ENCODE results near the gene E2F1.

Gene E2F1, protein sequence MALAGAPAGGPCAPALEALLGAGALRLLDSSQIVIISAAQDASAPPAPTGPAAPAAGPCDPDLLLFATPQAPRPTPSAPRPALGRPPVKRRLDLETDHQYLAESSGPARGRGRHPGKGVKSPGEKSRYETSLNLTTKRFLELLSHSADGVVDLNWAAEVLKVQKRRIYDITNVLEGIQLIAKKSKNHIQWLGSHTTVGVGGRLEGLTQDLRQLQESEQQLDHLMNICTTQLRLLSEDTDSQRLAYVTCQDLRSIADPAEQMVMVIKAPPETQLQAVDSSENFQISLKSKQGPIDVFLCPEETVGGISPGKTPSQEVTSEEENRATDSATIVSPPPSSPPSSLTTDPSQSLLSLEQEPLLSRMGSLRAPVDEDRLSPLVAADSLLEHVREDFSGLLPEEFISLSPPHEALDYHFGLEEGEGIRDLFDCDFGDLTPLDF

DNA sequence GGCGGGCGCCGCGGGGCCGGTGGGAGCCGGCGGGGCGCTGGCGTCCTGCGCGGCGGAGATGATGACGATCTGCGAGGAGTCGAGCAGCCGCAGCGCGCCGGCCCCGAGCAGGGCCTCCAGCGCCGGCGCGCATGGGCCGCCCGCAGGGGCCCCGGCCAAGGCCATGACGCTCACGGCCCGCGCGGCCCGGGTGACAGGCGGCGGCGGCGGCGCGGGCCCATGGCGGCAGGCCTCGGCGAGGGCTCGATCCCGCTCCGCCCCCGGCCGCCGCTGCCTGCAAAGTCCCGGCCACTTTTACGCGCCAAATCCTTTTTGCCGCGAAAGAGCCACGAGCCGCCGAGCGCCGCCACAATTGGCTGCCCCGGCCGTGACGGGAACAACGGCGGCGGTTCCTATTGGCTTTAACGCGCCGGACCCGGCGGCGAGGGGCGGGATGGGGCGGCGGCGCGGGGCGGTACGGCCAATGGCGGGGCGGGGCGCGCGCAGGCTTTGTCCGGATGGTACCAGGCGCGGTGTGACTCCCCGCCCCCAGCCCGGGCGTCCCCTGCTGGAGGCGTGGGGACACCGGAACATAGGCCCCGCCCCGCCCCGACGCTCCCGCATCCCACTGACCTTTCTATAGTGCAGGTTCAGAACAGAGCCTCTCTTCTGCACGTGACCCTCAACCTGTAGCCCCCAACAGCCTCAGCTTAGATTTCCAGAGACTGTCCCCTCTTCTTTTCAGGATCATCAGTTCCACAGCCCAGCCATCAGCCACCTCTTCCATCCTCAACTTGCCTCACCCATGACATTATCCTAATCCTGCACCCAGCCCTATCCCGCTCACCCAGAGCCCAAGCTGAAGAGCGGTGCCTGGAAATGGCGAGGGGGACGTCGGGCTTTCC, at the start of gene E2F1:
Gene E2F1, minus strand, starts transcription at position 286 of the 884 bp plus-strand sequence. Its CDS starts 121 bp downstream, at position 165.
- peak; percentile 99 for DNase-seq (ENCODE audit: low spot score)

DNA sequence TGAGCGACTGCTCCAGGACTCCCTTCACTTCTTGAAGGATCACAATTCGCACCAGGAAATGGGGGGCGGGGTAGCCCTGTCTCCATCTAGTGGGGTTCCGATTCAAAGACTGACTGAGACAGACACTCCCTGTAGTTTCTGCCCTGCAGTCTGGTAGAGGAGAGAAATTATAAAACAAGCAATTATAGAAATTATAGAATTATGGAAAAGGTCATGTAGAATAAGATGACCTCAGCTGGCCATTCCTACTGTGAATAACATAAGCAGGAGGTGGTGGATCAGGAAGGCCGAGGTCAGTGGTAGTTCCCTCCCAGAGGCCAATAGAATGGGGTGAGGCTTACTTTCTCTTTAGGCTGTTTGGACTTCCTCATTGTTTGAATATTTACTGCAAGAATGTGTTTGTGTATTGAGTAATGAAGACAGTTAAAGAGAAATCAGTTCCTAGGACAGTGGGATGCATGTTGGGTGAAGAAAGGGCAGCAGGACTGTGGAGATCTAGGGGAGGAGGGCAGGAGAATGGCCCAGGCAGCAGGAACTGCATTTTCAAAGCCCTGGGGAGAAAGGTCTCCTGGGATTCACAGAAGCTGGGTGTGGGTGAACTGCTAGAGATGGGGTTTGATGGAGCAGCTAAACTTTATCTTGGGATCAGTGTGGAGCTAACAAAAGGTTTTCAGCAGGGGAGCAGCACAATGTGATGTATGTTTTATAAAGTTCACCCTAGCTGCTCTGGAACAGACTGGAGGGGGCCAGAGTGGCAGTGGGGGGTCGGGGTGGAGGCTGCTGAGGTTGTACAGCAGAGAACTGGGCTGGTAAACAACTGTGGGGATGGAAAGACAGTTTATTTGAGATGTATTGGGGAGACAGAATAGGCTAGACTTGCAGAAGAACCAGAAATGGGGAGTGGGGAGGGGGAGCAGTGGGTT, 47.7 kb upstream of the E2F1 start:
- DNase-seq (ENCODE audit: low spot score): no peak

DNA sequence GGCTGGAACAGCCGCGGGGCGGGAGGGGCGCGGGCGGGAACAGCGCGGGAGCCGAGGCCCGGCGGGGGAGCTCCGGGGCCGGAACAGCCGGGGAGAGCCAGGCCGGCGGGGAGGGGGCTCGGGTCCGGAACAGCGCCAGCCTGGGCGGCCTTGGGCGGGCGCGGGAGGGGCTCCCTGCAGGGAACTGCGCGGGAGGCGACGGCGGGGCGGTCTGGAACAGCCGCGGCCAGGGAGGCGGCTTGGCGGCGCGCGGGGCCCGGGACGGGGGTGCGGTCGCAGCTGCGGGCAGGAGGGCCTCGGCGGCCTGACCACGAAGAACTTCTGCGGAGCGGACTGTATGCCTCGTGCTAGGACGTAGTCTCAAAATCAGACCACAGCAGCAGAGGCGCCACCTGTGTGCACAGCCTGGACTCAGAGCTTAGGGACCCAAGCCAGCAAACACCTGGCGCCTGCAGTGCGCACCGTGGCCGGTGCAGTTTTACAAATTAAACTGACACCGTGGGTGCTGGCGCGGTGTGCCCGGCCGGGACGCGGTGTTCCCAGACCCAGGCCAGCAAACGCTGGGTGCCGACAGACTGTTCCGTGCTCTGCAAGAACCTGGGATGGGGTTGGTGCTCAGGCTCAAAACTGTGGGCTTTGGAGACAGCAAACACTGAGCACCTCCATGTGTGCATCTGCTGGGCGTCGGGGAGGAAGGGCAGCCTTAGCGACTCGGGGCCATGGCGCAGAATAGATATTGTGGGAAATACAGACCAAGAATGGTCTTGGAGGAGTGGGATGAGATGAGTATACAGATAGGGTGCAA, 46.2 kb upstream of the E2F1 start:
- no peak for DNase-seq (ENCODE audit: low spot score)

DNA sequence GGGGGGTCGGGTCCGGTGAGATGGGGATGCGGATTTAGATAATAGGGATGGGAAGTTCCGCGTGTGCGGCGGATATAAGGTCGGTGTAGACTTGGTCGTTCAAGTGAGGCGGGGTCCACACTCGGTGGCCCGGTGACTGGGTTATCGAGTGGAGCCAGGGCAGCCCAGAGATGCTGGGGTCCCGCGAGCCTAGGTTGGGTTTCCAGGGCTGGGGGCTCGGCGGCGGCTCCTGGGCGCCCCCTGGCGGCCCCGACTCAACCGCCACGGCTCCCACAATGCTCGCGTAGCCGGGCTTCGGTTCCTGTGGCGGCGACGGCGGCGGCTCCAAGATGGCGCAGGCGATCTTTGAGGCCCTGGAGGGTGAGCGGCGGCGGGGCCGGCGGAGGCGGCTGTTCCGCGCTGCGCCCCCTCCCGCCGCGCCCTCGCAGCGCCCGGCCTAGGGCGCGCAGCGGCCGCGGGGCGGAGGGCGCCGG, 45.5 kb upstream of the E2F1 start, which contains the start of gene ZNF341:
Gene ZNF341, plus strand, starts transcription at position 304 of the 473 bp plus-strand sequence. Its CDS starts 26 bp downstream, at position 330.
- DNase-seq (ENCODE audit: low spot score): peak; percentile 96

DNA sequence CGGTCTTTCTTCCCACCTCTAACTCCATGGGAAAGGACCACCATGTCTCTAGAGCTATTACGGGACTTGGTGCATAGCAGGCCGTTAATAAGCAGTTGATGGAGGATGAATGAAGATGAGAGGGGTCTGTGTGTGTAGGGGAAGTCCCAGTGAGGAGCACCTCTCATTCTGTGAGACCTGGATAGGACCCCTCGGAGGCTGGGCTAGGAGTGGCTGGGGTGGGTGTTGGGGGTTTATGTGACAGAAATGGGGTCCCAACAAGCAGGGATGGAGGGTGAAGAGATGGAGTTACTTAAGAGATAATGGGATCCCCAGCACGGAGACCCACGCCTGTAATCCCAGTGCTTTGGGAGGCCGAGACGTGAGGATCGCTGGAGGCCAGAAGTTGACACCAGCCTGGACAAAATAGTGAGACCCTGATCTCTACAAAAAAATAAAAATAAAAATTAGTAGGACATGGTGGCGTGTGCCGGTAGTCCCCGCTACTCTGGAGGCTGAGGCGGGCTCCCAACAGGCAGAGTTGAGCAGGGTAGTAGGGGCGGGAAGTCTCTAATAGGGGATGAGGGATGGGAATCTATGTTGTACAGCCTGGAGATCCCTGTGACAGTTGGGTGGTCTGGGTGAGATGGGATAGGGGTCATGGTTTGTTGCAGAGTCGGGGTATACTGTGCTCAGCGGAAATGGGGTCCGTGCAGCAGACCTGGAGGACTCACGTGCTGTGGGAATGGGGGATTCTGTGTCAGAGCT, 44.9 kb upstream of the E2F1 start:
- DNase-seq (ENCODE audit: low spot score): no peak

DNA sequence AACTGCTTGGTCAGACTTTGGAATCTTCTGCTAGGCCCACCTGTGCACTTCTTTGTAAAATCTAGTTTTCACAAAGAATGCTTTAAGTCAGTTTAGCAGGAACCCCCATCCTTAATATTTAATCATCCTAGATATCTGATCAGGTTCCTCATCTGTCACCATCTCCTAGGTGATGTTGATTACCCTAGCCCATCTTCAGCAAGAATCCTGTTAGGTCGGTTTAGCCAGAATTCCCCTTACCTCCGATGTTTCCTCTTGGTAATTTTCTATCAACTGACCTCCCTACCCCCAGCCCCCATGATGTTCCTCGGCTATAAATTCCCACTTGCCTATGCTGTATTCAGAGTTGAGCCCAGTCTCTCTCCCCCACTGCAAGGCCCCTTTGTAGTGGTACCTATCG, 42.9 kb upstream of the E2F1 start:
- no peak for DNase-seq (ENCODE audit: low spot score)

DNA sequence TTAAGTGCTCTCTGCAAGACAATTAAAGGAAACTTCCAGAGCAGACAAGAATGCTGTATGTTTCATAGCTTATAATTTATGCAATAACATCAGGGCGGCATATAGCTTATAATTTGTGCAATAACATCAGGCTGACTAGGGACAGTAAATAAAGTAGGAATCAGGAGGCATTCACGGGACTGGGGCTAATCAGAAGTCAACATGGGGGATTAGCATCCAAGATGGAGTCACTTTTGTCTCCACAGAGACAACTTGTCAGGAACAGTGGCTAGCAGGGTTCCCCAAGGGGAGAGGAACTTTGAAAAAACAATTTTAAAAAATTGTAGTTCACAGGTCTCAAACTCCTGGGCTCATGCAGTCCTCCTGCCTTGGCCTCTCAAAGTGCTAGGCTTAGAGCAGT, 42.3 kb upstream of the E2F1 start:
- no peak for DNase-seq (ENCODE audit: low spot score)

DNA sequence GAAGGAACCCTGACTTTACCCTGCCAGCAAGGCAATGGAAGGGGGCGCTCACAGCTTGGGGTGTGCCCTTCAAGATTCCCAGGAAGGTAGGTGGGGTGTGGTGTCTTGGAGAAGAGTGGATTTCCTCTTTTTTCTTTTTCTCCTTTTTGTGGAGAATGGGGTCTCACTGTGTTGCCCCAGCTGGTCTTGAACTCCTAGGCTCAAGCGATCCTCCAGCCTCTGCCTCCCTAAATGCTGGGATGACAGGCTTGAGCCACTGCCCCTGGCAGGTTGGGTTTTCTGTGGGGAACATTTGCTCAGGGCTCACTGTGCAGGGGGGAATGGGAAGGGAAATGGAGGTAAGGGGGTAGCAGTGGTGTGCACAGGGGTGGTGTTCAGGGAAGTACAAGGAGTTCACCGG, 41.6 kb upstream of the E2F1 start:
- no peak for DNase-seq (ENCODE audit: low spot score)

DNA sequence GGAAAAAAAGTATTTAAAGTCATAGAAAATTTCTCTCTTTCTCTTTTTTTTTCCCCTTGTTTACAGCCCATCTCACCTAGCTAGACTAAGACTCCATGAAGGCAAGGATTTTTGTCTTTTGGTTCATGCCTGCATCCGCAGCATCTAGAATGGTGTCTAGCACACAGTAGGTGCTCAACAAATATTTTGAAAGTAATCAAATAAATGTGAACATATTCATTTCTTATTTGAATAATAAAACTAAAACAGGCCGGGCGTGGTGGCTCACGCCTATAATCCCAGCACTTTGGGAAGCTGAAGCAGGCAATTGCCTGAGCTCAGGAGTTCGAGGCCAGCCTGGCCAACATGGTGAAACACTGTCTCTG, 40.9 kb upstream of the E2F1 start:
- DNase-seq (ENCODE audit: low spot score): no peak

DNA sequence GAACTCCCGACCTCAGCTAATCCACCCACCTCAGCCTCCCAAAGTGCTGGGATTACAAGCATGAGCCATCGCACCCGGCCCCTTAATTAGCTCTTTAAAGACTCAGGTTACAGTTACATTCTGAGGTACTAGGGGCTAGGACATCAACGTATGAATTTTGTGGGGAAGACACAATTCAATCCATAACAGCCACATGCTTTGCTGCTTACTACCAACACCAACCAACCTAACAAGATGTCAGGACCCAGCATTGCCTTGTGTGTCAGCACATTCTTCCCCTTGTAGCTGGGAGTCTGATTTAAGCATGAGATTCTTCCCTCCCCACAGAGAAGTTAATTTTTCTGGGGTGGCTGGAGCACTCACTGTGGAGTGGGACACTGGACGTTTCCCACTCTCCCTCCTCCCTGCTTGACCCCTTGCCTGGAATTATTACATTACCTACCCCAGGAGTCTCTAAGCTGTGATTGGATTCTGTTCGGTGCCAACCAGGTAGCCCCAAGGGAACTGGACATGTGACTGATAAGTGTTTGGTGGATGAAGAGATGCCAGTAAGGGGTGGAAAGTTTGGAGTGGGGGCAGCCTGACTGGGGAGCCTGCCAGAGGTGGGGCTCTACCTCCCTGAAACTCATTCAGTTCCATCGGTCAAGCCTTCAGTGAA, 39.6 kb upstream of the E2F1 start:
- DNase-seq (ENCODE audit: low spot score): no peak

DNA sequence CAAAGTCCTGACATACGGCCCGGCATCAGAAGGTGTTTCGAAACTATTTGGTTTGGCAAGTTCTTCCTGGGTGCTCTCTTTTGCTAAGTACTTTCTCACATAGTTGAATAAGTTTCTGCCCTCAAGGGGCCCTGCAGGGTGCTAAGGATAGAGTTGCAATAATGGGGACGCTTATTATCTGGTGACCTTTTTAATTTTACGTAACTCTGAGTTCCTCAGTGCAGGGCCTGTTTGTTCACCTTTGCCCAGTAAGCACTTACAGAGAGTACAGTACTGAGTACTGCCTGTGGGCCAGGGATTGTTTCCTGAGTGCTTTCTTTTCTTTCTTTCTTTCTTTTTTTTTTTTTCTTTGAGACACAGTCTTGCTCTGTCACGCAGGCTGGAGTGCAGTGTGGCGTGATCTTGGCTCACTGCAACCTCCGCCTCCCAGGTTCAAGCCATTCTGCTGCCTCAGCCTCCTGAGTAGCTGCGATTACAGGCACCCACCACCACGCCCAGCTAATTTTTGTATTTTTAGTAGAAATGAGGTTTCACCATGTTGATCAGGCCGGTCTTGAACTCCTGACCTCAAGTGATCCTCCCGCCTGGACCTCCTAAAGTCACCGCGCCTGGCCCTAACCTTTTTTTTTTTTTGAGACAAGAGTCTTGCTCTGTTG, 38.4 kb upstream of the E2F1 start:
- DNase-seq (ENCODE audit: low spot score): no peak

DNA sequence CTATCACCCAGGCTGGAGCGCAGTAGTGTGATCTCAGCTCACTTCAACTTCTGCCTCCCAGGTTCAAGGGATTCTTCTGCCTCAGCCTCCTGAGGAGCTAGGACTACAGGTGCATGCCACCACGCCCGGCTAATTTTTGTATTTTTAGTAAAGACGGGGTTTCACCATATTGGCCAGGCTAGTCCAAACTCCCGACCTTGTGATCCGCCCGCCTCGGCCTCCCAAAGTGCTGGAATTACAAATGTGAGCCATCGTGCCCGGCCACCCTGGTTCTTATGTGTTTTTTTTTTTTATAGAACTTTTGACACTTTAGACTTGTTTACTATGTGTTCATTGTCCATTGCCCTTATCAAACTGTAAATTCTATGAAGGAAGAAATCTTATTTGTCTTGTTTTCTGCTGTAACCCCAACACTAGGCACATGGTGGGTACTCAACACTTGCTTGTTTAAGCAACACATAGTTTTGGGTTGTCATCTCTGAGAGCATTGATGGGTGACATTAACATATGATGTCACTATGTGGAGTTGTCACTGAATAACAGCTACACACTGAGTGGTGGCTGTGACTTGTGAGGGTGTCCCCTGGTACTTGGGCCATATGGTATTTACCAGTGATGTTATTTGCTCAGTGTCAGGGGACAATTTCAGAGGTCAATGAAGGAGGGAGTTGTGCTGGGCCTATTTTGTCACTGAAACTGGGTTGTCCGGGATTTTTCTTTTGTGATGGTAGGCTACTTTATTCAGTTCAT, 35.4 kb upstream of the E2F1 start:
- DNase-seq (ENCODE audit: low spot score): no peak

DNA sequence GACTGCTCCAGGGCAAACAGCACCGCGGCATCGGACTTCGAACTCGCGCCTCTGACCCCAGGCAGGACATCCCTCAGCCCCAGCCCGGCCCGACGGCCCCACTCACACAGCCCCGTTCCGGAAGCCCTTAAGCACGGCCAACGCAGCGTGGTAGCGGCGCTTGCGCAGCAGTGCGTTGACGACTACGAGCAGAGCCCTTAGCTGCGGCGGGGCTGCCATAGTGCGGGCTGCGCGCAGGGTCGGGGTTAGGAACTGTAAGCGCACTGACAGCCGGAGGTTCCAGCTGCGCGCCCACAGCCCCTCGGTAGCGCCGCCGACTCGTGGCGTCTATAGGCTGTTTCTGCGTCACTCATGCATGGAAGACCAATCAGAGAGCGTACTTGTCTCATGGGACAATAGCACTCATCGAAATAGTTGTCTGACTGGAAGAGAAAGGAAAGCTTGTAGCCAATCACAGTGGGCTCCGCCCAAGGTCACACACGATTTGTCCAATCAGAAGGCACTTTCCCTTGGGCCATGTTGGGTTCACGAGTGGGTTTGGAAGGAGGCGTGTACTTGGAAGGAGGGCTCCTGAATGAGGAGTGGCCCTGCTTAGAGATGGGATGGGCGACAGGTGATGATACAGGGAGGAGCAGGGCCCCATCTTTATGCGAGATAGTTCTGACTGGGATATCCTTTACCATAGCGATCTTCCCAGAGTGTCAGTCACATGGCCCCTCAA, 34.0 kb upstream of the E2F1 start, which contains the start of gene PXMP4:
Gene PXMP4, minus strand, starts transcription at position 322 of the 721 bp plus-strand sequence. Its CDS starts 103 bp downstream, at position 219.
- peak; percentile 53 for DNase-seq (ENCODE audit: low spot score)

DNA sequence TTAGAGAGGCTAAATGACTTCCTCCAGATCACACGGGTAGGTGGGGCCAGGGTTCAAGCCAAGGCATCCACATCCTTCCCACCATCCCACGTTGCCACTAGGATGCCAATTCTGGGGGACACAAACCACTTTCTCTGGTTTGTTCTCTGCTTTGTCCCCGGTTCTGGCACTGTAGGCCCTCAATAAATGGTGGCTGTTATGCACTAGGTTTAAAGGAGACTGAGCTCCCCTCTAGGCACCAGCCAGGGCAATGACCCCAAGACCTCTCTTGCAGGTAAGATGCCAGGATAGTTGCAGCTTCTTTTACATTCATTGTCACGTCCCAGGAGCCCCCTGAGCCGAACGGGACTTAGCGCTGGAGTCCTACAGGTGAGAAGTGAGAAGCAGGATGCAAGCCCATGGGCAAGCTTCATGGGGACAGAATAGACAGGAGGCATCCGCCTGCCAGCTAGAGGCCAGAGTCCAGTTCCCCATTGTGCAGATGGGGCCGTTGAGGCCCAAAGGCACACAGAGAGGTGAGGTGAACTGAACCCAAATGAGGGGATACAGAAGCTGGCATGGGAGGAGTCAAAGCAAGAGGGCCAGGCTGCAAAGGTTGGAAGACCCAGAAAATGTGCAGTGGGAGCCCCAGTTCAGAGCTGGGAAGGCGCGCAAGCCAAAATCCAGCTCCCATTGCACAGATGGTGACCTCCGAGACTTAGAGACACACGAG, 33.2 kb upstream of the E2F1 start:
- DNase-seq (ENCODE audit: low spot score): no peak

DNA sequence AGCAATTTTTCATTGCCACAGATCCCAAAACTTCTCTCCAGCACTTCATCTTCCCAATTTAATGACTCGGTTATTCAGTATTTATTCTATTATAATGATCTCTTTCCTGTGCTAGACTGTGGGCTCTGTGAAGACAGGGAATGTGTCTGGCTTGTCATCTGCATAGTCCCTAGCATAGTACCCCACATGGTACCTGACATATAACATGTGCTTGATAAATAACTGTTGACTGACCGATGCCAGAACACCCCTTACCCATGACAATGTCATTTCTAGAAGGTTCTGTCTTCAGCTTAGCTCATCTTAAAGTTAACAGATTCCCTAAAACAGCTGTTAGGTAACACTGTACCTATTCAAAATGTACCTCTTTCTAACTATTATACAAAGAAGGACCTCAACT, 30.3 kb upstream of the E2F1 start:
- DNase-seq (ENCODE audit: low spot score): no peak

DNA sequence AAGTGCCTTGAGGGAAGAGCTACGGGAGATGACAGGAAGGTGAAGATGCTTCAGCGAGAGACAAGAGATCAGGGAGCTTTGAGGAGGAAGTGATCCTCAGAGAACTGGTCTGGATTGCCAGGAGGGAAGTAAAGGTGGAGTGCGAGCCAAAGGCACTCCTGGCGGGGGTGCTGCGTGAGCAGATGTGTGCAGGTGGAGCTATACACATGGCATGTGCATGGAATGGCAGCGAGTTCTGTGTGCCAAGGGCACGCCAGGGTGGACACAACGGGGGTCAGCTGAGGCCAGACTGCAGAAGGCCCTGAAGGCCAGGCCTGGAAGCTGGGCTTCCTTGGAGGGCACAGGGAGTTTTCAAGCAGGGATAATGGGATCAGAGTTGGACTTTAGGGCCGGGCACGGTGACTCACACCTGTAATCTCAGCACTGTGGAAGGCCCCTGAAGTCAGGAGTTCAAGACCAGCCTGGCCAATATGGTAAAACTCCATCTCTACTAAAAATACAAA, 27.7 kb upstream of the E2F1 start:
- no peak for DNase-seq (ENCODE audit: low spot score)

DNA sequence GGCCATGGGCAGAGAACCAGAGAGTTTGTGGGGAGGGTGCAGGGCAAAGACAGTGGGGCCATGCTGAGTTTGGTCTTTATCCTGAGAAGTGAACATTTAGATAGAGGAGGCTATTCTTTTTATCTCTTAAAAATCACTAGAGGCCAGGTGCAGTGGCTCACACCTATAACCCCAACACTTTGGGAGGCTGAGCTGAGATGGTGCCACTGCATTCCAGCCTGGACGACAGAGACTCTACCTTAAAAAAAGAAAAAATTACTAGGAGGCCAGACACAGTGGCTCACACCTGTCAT, 25.2 kb upstream of the E2F1 start:
- DNase-seq (ENCODE audit: low spot score): no peak

Measured in D341Med (cell line).